Stimulated activated CD8-positive, alpha-beta memory T cell treated with anti-CD3 and anti-CD28 coated beads, Interleukin-12 subunit alpha, Interleukin-12 subunit beta, amount 100 ng/mL, for 1 hour (primary cell): ENCODE measurements around the gene EIF3L.

Experiments
- DNase-seq: peaks from one replicate; pipeline ENCODE4 v3.0.0-alpha.2; 2020; ENCODE audit warnings: low read depth

Gene EIF3L

GRCh38 chr22:37905534-37906363 is 56.5 kb downstream of the EIF3L start, which contains the start of gene MICALL1:
Gene MICALL1 (plus strand): TSS chr22:37906297. CDS start chr22:37906423, 126 bp downstream.
- DNase-seq: peak; percentile 37

- DNase-seq: no peak
Measured at GRCh38 chr22:37906364-37907008, 57.3 kb downstream of the EIF3L start.

DNA sequence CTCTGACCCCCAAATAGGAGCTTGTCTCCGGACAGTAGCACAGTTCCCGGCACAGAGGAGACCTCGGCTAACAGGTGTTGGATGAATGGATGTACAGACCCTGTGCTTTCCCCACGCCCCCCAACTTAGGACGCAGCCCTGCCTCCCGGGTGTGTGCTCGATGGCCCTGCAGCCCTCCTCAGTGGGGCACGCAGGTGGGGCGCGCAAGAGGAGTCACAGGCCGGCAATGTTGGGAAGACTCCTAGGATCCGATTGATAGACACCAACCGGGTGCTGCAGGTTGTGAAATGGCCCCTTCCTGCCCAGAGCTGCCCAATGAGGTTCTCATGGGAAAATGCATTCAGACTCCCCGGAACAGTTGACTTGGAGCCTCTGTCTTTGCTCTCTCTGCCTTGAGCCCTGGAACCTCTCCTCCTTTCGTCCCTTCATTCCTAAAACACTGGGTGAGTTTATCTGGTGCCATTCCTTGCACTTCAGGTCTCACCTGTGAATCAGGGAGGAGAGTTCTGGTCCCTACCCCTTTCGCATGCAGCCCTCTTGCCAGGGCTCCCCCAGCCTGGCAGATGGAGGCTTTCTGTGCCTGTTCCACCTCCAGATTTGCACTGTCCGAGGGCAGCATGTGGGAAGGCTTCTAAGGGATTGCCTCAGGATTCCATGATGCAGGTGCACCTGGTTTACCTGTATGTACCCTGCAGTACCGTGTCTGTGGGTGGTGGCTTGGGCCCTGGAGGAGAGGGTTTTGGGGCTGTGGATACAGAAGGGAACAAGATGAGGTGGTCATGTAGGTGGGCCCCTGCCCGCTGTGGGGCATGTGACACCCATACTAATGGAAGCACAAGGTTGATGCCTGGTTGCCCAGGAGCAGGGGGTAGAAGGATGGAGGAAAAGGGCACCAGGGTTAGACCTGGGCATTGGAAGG is 58.1 kb downstream of the EIF3L start:
- no peak for DNase-seq

DNA sequence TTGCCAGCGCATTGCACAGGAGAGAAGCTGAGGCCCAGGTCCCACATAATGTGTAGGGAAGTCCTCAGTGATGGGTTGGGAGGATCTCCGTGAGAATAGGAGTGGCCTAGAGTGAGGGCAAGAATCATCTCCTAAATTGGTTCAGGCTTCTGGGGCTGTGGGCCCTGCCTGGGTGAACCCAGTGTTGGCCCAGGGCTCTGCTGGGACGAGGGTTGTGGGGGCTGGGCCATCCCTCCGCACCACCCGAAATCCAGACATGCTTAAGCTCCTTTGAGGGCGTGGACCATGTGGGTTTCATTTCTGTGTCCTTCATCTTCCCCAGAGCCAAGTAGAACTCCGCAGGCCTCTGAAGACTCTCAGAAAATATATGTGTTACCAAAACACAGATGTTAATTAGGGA is 60.5 kb downstream of the EIF3L start:
- no peak for DNase-seq

DNA sequence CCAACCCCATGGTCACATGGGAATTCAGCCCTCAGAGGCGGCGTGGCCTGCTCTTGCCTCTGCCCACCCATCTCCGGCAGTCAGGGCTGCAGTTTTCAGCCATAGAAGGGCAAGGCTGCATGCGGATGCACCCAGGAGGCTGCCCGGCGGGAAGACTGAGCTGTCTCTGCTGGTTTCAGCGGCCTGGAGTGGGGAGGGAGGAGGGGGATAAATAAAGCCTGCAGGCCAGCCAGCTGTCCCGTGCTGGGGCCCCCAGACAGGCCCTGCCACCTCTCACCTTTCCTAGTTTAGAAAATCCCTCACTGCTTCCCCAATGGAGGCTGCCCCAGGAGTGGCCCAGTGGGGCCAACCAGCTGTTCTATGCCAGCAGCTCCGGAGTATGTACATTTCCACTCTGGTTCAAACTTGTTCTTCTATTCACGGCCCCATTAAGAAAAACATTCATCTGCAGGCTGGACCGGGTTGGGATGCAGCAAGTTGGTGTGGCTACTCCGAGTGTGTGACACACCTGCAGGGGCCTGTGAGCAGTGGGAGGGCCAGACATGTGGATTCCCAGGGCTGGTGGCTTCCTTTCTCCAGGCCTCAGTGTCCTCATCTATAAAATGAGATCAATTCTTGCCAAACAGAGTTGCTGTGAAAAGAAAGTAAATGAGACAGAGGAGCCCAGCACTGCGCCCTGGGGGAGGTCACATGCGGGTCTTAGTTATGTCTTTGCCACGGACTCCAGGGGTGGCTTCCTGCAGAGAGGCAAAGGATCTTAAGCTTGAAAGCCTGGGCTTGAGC is 61.9 kb downstream of the EIF3L start:
- no peak for DNase-seq

DNA sequence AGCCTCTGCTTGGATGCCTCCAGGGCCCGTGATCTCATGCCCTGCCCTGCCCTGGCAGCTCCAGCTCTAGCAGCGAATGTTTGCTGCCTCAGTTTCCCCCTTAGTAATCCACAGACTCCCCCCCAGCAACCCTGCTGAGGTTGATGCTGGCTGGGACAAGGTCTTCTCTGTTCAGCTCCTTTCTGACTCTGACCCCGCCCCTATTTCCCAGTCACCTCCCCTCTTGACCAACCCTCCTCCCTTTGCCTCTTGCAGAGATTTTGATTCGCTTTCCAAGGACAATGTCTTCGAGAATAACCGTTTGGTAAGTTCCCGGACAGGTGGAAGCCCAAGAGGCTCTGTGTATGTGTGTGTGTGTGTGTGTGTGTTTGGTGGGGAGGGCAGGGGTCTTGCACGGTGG is 62.5 kb downstream of the EIF3L start:
- DNase-seq: no peak

DNA sequence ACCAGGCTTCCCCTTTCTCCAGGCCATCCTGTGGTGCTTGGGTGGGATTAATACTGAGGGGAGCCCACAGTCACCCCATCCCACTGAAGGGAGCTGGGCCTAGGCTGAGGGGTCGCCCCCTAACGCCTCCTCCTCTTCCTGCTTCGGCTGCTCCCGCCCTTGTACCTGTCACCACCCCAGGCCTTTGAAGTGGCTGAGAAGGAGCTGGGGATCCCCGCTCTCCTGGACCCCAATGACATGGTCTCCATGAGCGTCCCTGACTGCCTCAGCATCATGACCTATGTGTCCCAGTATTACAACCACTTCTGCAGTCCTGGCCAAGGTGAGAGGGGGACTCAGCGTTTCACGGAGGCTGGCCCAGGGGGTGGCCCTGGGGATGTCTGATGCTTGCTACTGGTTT is 63.0 kb downstream of the EIF3L start:
- DNase-seq: no peak

- DNase-seq: no peak
Measured at GRCh38 chr22:37913233-37913721, 64.1 kb downstream of the EIF3L start.

DNA sequence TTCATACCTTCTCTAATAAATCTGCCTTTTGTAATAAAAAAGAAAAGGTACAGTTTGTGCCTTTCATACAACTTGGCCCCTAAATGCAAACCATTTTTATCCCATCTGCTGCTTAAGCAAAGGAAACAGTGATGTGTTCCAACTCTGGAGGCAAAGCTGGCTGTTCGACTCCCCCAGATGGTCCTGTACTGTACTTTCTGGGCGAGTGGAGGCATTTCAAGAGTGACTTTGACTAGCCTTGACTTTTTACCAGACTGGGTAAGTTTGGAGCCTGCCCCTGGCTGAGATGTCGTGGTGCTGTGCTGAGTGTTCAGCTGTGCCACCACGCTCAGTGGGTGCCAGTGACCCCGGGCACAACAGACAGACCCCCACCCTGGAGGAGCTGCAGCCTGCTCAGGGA is 67.1 kb downstream of the EIF3L start:
- no peak for DNase-seq

- no peak for DNase-seq
Measured at GRCh38 chr22:37917874-37918548, 68.8 kb downstream of the EIF3L start.

DNA sequence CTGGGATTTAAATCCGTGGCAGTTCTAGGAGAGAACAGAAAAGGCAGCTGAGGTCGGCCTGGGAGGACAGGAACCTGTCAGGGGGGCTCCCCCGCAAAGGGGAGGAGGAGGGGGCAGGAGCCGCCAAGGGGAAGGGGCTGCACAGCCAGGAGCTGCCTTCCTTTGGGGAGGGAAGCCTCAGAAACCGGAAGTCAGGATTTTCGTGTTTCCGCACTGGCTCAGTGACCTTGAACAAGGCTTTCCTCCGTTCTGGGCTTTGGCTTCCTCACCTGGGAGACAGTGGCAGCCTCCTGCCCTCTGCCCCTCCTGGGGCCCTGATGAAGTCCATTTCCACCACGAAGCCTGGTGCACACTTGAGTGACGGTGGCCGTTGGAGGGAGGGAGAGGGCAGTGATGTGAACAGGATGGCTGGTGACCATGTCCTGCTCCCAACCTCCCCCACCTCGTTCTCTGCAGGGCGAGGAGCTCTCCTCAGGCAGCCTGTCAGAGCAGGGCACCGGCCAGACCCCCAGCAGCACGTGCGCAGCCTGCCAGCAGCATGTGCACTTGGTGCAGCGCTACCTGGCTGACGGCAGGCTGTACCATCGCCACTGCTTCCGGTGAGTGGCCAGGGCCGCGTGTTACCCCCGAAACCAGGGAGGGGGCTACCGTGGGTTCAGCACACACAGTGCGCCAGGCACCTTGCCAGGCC is 69.5 kb downstream of the EIF3L start:
- DNase-seq: no peak

- DNase-seq: no peak
Measured at GRCh38 chr22:37920126-37920525, 70.9 kb downstream of the EIF3L start.

- no peak for DNase-seq
Measured at GRCh38 chr22:37922191-37922590, 73.0 kb downstream of the EIF3L start.

DNA sequence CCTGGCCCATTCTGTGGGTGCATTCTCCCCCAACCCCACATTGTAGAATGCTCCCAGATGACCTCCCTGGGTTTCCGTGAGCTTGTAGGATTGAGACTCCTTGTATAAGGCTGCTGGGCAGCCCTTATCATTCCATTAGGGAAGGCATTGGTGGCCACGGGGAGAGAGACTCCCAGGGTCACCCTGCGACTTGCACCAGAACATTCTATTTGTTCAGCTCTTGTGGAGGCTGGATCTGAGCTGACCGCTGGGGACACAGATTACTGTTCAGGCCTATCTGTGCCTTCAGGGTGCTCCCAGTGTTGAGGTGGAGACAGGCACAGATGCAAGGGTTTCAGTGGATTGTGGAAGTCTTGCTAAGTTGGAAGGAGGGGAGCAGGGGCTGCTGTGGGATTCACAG is 74.7 kb downstream of the EIF3L start:
- no peak for DNase-seq

DNA sequence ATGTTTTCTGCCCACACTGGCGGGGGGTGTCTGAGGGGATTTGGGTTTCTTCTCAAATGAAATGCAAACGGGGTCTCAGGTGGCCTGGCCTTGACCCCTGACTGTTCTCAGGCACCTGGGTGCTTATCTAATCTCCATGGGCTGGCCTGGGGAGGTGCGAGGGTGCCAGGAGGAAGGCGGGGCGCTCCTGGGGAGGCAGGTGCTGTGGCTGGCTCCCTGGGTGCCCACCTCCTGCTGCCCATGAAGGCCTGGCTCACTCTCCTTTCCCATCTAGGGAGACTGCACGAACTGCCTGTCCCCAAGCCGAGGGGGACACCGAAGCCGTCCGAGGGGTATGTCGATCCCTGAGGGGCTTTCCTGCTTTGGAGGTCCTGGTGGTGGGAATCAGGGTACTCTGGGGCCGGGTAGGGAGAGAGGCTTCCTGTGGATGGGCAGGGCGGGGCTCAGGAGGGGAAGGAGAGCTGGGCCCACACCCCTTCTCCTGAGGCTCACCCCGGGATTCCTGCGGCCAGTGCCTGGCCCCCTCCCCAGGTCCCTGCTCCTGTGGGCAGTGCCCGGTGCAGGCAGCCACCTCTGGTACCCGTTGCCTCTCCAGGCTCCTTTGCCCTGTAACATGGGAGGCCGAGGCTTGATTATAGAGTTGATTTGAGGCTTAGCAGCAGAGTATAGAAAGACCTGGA is 75.3 kb downstream of the EIF3L start:
- no peak for DNase-seq

DNA sequence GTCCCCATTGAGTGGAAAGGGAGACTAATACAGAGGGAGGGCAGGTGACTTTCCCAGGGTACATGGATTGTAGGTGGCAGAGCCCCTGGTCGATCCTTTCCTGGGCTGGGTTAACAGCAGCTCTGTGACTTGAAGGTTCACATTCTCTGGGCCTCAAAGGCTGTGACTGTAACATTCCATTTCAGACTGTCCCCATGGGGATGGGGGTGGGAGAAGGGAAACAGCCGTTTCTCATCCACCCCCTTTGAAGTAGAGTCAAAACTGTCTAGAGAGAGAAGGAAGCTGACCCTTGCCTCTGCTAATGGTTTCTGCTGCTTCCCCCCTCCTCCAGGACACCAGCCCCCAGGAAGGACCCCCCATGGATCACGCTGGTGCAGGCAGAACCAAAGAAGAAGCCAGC is 76.1 kb downstream of the EIF3L start:
- DNase-seq: no peak

DNA sequence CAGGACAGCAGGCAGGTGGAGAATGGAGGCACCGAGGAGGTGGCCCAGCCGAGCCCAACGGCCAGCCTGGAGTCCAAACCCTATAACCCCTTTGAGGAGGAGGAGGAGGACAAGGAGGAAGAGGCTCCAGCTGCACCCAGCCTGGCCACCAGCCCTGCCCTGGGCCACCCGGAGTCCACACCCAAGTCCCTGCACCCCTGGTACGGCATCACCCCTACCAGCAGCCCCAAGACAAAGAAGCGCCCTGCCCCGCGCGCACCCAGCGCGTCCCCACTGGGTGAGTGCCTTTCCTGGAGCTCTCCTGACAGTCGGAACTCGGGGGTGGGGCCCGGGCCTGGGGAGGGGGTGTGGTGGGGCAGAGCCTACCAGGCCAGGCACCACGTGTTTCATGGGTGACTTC is 76.5 kb downstream of the EIF3L start:
- DNase-seq: no peak

- DNase-seq: no peak
Measured at GRCh38 chr22:37926358-37926757, 77.1 kb downstream of the EIF3L start.

GRCh38 chr22:37926771-37927636 is 77.8 kb downstream of the EIF3L start:
- DNase-seq: no peak
